GM18951 (cell line): ENCODE data around the gene SIGLEC7.

Source experiments
- POLR2A ChIP-seq: IDR thresholded peaks from 4 replicates; pipeline ENCODE4 v1.6.1; 2011; ENCODE audit warnings: mild to moderate bottlenecking; ENCODE audit not compliant: insufficient read length, insufficient read depth; ENCODE audit errors: extremely low read depth
- in situ Hi-C: fragments of 300-500 bp; cut with MboI; formaldehyde crosslinking; loops from one replicate; pipeline ENCODE4 v1.12.0; 2022; ENCODE audit warnings: low sequenced_read_pairs, mixed read lengths, inconsistent platforms; ENCODE audit not compliant: unreplicated experiment

Gene SIGLEC7

GRCh38 chr19:51173681-51174080 lies 31.6 kb downstream of the SIGLEC7 start:
- in situ Hi-C loops: no loop called here
- no peak for TF ChIP-seq POLR2A

DNA sequence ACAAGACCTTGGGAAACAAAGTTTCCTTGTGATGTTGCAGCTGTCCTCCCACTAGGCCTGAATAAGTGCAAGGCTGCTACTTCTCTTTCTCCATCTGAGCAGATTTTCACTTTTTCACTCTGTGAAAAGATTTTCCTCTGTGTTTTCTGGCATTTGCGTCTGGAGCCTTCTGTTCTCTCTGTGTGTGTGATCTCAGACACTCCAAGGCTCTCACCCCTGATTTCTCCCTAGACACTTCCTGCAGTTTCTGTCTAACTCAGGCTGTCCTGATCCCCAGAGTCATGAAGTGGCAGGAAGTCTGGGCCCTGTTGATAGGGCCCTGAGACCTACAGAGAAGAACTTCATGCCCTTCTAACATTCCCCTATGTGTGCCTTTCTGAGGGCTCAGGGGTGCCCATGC lies 37.2 kb downstream of the SIGLEC7 start:
- in situ Hi-C loops: no loop called here
- TF ChIP-seq POLR2A: no peak

DNA sequence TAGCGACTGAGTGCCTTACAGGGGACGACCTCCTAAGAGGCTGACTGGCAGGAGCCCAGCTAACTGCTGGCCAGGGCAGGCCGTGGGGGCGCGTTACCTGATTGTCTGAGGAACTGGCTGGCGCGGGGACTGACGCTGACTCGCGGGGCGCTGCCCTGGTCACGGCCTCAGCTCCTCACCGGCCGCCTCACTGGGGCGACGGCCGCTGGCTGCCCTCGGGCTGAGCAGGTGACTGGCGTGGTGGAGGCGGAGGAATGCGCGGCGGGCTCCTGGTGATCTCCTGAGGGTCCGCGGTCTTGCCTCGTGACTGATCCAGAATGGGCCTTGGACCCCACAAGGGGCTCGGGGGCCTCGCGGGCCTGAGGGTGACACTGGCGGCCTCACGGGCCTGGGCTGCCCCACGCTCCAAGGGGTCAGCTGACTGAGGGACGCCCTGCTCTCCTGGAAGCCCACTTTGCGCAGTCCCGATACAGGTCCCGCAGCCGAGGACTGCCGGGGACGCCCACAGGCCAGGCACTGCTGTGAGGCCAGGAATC lies 39.3 kb downstream of the SIGLEC7 start:
- in situ Hi-C loops: no loop called here
- TF ChIP-seq POLR2A: no peak

DNA sequence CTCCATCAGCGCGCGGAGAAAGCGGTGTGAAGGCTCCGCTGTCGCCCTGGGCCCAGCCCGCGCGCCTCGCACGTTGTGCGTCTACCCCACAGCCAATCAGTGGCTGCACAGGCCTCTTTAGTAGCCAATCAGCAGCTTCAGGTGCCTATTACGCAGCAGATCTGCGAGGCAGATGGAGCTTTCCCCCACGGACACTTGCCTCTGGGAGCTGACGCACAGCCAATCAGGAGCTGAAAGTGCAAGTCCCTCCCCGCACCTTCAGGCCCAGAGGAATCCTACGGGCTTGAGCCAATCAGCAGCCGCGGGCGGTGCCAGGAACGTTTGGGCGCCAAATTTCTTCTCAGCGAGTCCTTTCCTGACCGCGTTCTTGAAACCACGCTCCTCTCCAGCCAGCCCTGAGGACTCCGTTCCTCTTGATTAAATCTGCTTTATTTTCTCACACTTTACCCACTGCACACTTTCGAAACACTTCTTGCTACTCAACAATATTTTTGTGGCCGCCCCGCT lies 39.9 kb downstream of the SIGLEC7 start:
- in situ Hi-C loops: no loop called here
- TF ChIP-seq POLR2A: no peak

DNA sequence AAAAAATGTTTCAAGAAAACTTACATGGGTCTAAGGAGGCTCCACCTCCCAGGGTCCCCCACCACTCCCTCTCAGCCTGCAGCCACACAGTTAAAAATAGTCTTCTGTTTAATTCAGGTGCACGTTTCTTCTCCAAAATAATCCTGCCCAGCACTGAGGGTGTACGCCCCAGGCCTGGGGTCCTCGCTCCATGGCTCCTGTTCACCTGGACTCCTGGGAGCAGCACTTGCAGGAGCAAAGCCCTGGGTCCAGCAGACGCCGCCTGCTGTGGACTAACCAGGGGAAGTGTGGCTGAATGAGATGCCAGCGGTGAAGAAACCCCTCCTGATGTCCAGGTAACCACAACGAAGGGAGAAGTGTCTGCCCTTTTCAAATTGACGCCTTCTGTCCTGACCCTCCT lies 41.5 kb downstream of the SIGLEC7 start:
- no peak for TF ChIP-seq POLR2A
- in situ Hi-C loops: no loop called here

GRCh38 chr19:51185069-51185867 lies 43.2 kb downstream of the SIGLEC7 start:
- in situ Hi-C loops: no loop called here
- no peak for TF ChIP-seq POLR2A

- in situ Hi-C loops: no loop called here
- TF ChIP-seq POLR2A: no peak
These were observed 43.7 kb downstream of the SIGLEC7 start for GRCh38 chr19:51185868-51186215.

GRCh38 chr19:51186323-51186722 lies 44.2 kb downstream of the SIGLEC7 start:
- no peak for TF ChIP-seq POLR2A
- in situ Hi-C loops: no loop called here

DNA sequence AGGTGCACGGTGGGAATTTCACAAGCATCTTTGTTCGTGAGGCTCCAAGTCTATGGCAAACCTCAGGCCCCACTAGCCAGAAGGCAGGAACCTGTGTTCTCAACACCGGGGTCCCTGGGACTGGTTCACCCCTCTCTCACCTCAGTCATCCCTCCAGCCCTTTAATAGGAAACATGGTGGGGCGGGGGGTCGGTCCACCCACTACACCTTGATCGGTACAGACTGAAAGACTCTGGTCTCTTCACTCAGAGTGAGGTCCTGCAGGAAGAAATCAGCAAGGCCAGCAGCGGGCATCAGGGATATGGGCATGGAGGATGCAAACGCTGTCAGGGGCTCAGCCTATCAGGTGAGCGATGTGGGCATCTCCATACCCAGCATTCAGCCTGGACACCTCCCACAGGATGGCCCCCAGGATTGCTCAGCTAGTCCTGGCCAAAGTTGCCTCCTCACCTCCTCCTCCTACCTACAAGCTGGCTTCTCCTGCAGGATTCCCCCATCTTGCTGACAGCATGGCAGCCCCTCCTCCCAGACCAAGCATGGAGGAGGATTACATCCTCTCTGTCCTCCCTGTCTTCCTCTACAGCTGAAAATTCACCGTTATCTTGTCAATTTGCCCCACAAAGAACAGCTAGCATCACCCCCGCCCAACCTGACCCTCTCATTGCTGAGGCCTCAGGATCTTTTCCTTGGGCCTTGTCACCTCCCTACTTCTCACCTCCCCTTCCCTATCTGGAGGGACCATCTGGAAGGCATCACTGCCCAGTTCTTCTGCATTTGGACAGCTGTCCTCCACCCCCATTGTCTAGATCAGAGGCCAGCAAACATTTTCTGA lies 45.5 kb downstream of the SIGLEC7 start:
- in situ Hi-C loops: no loop called here
- no peak for TF ChIP-seq POLR2A

GRCh38 chr19:51188227-51188559 lies 46.1 kb downstream of the SIGLEC7 start:
- no peak for TF ChIP-seq POLR2A
- in situ Hi-C loops: no loop called here

- TF ChIP-seq POLR2A: no peak
- in situ Hi-C loops: no loop called here
These were observed 50.6 kb downstream of the SIGLEC7 start for GRCh38 chr19:51192689-51193088.

DNA sequence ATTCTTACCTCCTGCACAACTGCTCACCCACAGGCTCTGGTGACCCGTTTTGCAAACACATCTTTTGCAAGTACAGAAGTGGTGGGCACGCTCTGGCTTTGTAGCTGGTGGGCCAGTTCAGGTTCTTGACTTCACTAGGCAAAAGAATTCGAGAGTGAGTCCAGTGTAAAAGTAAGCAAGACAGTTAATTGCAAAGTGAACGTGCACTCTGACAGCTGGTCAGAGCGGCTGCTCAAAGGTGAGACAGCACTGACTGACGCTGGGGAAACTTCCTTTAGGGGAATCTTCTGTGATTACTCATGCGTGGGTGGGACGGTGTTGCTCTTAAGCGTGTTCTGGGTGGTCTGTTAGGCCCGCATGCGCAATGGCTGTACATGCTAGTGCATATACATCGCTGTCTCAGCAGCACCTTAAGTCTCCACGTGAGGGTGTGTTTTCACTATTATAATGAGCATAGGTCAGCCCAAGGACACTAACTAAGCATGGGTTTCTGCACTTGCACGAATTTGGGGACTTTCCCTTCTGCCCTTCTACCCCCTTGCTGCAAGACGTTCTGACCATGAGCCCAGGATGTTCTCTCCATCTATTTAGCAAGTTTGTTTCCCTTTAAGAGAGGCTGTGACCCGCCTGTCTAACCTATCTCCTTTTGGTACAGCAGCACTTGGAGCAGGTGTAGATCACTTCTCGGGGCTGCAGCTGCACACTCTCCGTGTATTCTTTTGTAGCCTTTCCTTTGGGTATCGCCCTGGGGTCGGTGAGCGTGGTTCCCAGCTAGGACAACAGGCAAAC lies 52.6 kb downstream of the SIGLEC7 start:
- TF ChIP-seq POLR2A: no peak
- in situ Hi-C loops: no loop called here

DNA sequence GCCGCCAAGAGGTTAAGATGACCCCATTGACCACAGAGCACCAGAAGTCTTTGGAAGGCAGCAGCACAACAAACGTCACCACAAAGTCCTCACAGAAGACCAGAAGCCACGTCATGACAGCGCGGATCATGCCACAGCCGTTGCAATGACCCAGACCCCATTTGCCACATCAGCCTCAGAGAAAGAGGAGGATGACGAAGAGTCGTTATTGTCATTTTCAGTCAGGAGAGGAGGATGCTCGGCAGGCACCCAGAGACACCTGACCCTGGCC lies 53.1 kb downstream of the SIGLEC7 start:
- in situ Hi-C loops: no loop called here
- no peak for TF ChIP-seq POLR2A

GRCh38 chr19:51195616-51196015 lies 53.5 kb downstream of the SIGLEC7 start:
- TF ChIP-seq POLR2A: no peak
- in situ Hi-C loops: no loop called here

DNA sequence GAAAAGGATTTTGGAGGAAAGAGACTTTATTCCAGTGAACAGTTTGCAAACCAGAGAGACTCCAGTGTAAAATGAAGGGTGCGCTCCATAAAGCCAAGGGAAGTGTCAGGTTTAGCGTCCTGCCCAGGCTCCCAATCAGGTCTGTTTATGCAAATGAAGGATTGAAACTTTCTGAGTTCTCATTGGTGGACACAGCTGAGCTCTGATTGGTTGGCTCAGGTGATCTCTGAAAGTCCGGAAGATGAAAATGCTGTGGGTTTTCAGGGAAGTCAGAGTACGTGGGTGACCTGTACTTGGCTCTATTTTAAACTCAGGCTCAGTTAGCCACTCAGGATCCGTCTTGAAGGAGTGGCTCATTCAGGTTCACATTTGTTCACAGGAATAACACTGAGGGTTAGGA lies 54.1 kb downstream of the SIGLEC7 start:
- in situ Hi-C loops: no loop called here
- TF ChIP-seq POLR2A: no peak
